WTC11 (cell line): ENCODE results near the gene PYGL. TPM values are rescaled to one million over a fixed set of nuclear protein-coding genes. Genes with fewer than 3 reads are reported as not detected.

Experiments
- total RNA-seq: library from RNA; stranded (reverse); gene quantifications from 3 replicates; pipeline ENCODE4 v1.2.3, GENCODE V29; 2021

The PYGL gene
- total RNA-seq, 1 experiment from 2014 or later: 81.0 TPM

Other genes with a start within 250 kb of the PYGL start
- gene NIN, start 113.3 kb downstream of the PYGL start, total RNA-seq: 23.8 to 28.8 TPM (median 26.3 TPM) in 3 replicates
- gene ABHD12B, start 72.4 kb downstream of the PYGL start, total RNA-seq: 145 to 156 TPM (median 146 TPM) in 3 replicates
- 4.0 to 4.4 TPM (median 4.2 TPM) in 3 replicates for gene TRIM9, start 150.6 kb upstream of the PYGL start, total RNA-seq